ENCODE data around the gene LINC01488.

- TF ChIP-seq, protein P1, sequence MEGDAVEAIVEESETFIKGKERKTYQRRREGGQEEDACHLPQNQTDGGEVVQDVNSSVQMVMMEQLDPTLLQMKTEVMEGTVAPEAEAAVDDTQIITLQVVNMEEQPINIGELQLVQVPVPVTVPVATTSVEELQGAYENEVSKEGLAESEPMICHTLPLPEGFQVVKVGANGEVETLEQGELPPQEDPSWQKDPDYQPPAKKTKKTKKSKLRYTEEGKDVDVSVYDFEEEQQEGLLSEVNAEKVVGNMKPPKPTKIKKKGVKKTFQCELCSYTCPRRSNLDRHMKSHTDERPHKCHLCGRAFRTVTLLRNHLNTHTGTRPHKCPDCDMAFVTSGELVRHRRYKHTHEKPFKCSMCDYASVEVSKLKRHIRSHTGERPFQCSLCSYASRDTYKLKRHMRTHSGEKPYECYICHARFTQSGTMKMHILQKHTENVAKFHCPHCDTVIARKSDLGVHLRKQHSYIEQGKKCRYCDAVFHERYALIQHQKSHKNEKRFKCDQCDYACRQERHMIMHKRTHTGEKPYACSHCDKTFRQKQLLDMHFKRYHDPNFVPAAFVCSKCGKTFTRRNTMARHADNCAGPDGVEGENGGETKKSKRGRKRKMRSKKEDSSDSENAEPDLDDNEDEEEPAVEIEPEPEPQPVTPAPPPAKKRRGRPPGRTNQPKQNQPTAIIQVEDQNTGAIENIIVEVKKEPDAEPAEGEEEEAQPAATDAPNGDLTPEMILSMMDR (IDR thresholded peaks at IDR 0.05), result no peak
- TF ChIP-seq EP300 (IDR thresholded peaks at IDR 0.05) (no peak), POLR2A (IDR thresholded peaks at IDR 0.05) (no peak), POLR2AphosphoS5 (IDR thresholded peaks at IDR 0.05) (no peak)
These were observed 61.1 kb downstream of the LINC01488 start for GRCh38 chr11:69542314-69543168.

All from sigmoid colon (tissue), 4 donors.